SHP77 treated with DMSO at 0.1 percent for 48 hours (cell line): ENCODE data around the gene MAGEA12.
"Not testable (repeated sequence)": the region's sequence is repeated elsewhere in the genome, so short reads cannot be mapped to it uniquely, and the experiment has no call there.

Experiments
- DNase-seq: peaks from one replicate; lab custom pipeline; 2025; lab: John Stamatoyannopoulos, UW

Gene MAGEA12, protein sequence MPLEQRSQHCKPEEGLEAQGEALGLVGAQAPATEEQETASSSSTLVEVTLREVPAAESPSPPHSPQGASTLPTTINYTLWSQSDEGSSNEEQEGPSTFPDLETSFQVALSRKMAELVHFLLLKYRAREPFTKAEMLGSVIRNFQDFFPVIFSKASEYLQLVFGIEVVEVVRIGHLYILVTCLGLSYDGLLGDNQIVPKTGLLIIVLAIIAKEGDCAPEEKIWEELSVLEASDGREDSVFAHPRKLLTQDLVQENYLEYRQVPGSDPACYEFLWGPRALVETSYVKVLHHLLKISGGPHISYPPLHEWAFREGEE

DNA sequence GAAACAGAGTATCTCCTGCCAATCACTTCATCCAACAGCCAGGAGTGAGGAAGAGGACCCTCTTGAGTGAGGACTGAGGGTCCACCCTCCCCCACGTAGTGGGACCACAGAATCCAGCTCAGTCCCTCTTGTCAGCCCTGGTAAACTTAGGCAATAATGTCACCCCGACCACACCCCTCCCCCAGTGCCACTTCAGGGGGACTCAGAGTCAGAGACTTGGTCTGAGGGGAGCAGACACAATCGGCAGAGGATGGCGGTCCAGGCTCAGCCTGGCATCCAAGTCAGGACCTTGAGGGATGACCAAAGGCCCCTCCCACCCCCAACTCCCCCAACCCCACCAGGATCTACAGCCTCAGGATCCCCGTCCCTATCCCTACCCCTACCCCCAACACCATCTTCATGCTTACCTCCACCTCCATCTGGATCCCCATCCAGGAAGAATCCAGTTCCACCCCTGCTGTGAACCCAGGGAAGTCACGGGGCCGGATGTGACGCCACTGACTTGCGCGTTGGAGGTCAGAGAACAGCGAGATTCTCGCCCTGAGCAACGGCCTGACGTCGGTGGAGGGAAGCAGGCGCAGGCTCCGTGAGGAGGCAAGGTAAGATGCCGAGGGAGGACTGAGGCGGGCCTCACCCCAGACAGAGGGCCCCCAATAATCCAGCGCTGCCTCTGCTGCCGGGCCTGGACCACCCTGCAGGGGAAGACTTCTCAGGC lies at the start of gene MAGEA12, which contains the start of gene CSAG1:
Gene MAGEA12, plus strand, starts transcription at position 497 of the 715 bp plus-strand sequence. CDS start 2,405 bp downstream, outside the sequence.
Gene CSAG1, minus strand, starts transcription at position 461 of the 715 bp plus-strand sequence. CDS start 1,261 bp downstream, outside the sequence.
- DNase-seq, result peak; percentile 7

DNA sequence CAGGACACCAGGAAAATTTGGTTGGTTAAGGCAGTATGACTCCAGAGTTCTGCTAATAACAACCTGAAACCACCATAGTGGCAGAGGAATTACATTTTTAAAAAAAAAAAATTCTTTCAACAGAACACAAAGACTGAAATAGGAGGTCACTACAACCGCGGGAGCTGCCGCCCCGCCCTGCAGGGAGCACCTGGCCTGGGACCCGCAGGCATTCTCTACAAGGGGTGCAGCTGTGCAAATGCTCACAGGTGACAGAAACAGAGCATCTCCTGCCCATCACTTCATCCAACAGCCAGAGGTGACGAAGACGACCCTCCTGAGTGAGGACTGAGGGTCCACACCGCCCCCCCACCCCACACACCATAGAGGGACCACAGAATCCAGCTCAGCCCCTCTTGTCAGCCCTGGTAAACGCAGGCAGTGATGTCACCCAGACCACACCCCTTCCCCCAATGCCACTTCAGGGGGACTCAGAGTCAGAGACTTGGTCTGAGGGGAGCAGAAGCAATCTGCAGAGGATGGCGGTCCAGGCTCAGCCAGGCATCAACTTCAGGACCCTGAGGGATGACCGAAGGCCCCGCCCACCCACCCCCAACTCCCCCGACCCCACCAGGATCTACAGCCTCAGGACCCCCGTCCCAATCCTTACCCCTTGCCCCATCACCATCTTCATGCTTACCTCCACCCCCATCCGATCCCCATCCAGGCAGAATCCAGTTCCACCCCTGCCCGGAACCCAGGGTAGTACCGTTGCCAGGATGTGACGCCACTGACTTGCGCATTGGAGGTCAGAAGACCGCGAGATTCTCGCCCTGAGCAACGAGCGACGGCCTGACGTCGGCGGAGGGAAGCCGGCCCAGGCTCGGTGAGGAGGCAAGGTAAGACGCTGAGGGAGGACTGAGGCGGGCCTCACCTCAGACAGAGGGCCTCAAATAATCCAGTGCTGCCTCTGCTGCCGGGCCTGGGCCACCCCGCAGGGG lies 35.3 kb upstream of the MAGEA12 start, which contains the start of gene MAGEA3:
Gene MAGEA3, plus strand, starts transcription at position 843 of the 980 bp plus-strand sequence. CDS start 2,039 bp downstream, outside the sequence.
- DNase-seq, result not testable (repeated sequence)

DNA sequence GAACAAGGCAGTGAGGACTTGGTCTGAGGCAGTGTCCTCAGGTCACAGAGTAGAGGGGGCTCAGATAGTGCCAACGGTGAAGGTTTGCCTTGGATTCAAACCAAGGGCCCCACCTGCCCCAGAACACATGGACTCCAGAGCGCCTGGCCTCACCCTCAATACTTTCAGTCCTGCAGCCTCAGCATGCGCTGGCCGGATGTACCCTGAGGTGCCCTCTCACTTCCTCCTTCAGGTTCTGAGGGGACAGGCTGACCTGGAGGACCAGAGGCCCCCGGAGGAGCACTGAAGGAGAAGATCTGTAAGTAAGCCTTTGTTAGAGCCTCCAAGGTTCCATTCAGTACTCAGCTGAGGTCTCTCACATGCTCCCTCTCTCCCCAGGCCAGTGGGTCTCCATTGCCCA lies 33.2 kb upstream of the MAGEA12 start:
- not testable (repeated sequence) for DNase-seq

DNA sequence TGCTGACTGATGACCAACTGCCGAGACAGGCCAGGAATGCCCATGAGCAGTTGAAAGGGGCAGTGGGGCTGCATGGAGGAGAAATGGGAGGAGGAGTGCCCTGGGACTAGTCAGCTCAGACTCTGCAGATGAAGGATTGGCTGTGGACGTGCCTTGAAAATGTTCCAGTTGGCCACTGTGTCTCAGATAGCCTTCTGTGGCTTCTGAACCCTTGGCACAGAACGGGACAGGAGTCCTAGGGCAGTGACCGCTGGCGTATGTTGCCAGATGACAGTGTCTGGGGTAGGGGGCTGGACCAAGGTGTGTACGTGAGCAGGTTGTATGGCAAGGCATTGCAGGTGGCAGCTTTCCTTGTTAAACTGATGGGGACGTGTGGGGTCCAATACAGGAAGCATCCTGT lies 27.1 kb upstream of the MAGEA12 start:
- not testable (repeated sequence) for DNase-seq

DNA sequence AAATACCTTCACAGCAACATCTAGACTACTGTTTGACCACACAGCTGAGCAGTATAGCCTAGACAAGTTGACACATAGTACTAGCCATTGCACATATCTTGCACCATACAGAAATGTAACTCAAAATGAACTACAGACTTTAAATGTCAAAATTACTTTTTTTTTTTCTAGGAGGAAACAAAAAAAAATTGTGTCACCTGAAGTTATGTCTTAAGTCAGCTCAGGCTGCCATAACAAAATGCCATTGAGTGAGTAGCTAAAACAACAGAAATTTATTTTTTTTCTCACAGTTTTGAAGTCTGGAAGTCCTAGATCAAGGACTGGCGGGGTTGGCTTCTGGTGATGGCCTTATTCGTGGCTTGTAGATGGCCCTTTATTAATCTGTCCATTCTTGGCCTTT lies 24.4 kb upstream of the MAGEA12 start, which contains the start of gene CSAG2:
Gene CSAG2, minus strand, starts transcription at position 101 of the 400 bp plus-strand sequence. CDS start 161 bp downstream, outside the sequence.
- not testable (repeated sequence) for DNase-seq

DNA sequence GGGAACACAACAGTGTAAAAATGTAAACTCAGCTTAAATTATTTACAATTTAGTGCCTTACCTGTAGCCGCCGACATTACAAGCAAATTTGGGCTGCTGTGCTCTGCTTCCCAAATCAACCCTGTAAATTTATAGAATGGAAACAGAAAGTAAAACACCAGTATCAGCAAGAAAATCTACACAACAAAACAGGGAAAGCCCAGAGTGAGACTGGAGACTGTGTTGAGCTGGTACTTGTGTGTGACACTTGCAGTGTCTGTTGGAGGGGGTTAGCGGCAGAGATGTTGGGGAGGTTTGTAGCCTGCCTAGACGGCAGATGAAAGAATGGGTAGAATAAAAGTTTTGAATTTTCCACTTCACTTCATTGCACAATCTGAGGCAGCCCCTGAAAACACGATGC lies 20.4 kb upstream of the MAGEA12 start:
- DNase-seq, result not testable (repeated sequence)

DNA sequence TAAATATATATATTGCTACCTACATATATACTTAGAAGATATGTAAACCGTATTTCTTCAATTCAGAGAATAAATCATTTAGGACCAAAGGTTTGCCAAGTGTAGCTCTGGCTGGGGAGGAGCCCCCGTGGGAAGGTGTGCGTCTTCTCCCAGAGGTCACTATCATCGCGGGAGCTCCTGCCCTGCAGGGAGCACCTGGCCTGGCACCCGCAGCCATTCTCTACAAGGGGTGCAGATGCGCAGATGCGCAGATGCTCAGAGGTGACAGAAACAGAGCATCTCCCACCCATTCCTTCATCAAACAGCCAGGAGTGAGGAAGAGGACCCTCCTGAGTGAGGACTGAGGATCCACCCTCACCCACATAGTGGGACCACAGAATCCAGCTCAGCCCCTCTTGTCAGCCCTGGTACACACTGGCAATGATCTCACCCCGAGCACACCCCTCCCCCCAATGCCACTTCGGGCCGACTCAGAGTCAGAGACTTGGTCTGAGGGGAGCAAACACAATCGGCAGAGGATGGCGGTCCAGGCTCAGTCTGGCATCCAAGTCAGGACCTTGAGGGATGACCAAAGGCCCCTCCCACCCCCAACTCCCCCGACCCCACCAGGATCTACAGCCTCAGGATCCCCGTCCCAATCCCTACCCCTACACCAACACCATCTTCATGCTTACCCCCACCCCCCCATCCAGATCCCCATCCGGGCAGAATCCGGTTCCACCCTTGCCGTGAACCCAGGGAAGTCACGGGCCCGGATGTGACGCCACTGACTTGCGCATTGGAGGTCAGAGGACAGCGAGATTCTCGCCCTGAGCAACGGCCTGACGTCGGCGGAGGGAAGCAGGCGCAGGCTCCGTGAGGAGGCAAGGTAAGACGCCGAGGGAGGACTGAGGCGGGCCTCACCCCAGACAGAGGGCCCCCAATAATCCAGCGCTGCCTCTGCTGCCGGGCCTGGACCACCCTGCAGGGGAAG lies 19.5 kb upstream of the MAGEA12 start, which contains the start of gene MAGEA2B:
Gene MAGEA2B, plus strand, starts transcription at position 814 of the 973 bp plus-strand sequence. CDS start 2,479 bp downstream, outside the sequence.
- DNase-seq, result not testable (repeated sequence)

DNA sequence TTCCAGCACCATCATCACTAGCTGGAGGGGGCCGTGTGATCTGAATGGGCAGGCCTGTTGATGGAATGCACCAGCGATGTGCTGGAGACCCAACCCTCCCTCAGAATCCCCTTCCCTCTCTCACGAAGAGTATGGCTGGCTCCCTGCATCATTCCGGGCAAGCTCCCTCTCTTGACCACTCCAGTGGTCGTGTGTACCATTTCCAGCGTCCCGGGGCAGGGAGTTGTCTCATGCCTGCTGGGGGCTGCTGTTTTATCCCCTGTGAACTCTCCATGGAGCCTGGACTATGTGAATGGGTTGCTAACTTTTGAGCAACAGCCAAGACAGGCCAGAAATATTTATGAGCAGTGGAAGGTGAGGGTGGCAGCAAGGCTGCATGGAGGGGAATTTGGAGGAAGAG lies 8.1 kb upstream of the MAGEA12 start:
- DNase-seq, result no peak

DNA sequence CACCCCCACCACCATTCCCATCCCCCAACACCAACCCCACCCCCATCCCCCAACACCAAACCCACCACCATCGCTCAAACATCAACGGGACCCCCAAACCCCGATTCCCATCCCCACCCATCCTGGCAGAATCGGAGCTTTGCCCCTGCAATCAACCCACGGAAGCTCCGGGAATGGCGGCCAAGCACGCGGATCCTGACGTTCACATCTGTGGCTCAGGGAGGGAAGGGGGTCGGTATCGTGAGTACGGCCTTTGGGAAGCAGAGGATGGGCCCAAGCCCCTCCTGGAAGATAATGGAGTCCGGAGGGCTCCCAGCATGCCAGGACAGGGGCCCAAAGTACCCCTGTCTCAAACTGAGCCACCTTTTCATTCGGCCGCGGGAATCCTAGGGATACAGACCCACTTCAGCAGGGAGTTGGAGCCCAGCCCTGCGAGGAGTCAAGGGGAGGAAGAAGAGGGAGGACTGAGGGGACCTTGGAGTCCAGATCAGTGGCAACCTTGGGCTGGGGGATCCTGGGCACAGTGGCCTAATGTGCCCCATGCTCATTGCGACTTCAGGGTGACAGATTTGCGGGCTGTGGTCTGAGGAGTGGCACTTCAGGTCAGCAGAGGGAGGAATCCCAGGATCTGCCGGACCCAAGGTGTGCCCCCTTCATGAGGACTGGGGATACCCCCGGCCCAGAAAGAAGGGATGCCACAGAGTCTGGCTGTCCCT lies 744 bp downstream of the MAGEA12 start:
- DNase-seq, result not testable (repeated sequence)

DNA sequence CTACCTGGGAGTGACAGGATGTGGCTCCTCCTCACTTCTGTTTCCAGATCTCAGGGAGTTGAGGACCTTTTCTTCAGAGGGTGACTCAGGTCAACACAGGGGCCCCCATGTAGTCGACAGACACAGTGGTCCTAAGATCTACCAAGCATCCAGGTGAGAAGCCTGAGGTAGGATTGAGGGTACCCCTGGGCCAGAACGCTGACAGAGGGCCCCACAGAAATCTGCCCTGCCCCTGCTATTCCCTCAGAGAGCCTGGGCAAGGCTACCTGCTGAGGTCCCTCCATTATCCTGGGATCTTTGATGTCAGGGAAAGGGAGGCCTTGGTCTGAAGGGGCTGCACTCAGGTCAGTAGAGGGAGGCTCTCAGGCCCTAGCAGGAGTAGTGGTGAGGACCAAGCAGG lies 1.5 kb downstream of the MAGEA12 start:
- no peak for DNase-seq

DNA sequence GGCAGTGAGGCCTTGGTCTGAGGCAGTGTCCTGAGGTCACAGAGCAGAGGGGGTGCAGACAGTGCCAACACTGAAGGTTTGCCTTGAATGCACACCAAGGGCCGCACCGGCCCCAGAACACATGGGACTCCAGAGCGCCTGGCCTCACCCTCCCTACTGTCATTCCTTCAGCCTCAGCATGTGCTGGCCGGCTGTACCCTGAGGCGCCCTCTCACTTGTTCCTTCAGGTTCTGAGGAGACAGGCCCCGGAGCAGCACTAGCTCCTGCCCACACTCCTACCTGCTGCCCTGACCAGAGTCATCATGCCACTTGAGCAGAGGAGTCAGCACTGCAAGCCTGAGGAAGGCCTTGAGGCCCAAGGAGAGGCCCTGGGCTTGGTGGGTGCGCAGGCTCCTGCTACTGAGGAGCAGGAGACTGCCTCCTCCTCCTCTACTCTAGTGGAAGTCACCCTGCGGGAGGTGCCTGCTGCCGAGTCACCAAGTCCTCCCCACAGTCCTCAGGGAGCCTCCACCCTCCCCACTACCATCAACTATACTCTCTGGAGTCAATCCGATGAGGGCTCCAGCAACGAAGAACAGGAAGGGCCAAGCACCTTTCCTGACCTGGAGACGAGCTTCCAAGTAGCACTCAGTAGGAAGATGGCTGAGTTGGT lies 2.4 kb downstream of the MAGEA12 start:
- no peak for DNase-seq

DNA sequence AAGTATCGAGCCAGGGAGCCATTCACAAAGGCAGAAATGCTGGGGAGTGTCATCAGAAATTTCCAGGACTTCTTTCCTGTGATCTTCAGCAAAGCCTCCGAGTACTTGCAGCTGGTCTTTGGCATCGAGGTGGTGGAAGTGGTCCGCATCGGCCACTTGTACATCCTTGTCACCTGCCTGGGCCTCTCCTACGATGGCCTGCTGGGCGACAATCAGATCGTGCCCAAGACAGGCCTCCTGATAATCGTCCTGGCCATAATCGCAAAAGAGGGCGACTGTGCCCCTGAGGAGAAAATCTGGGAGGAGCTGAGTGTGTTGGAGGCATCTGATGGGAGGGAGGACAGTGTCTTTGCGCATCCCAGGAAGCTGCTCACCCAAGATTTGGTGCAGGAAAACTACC lies 3.0 kb downstream of the MAGEA12 start:
- DNase-seq, result not testable (repeated sequence)

DNA sequence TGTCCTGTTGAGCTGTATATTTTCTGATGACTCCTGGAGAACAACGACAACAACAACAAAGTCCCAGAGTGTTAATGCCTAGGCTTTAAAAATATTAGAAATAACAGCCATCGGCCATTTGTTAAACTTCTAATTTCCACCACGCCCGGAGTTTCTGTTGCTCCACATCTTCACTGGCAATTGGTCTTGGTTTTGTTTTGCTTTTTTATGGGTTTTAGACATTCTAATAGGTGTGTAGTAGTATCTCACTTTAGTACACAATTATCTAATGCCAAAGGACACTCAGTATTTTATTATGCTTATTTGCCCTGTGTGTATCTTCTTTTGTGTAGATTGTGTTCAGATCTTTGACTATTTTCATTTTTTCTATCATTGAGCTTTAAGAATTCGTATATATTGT lies 5.0 kb downstream of the MAGEA12 start:
- no peak for DNase-seq

DNA sequence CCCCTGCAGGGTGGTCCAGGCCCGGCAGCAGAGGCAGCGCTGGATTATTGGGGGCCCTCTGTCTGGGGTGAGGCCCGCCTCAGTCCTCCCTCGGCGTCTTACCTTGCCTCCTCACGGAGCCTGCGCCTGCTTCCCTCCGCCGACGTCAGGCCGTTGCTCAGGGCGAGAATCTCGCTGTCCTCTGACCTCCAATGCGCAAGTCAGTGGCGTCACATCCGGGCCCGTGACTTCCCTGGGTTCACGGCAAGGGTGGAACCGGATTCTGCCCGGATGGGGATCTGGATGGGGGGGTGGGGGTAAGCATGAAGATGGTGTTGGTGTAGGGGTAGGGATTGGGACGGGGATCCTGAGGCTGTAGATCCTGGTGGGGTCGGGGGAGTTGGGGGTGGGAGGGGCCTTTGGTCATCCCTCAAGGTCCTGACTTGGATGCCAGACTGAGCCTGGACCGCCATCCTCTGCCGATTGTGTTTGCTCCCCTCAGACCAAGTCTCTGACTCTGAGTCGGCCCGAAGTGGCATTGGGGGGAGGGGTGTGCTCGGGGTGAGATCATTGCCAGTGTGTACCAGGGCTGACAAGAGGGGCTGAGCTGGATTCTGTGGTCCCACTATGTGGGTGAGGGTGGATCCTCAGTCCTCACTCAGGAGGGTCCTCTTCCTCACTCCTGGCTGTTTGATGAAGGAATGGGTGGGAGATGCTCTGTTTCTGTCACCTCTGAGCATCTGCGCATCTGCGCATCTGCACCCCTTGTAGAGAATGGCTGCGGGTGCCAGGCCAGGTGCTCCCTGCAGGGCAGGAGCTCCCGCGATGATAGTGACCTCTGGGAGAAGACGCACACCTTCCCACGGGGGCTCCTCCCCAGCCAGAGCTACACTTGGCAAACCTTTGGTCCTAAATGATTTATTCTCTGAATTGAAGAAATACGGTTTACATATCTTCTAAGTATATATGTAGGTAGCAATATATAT lies 20.4 kb downstream of the MAGEA12 start, which contains the start of gene MAGEA2:
Gene MAGEA2, minus strand, starts transcription at position 157 of the 965 bp plus-strand sequence. CDS start 2,479 bp downstream, outside the sequence.
- not testable (repeated sequence) for DNase-seq

DNA sequence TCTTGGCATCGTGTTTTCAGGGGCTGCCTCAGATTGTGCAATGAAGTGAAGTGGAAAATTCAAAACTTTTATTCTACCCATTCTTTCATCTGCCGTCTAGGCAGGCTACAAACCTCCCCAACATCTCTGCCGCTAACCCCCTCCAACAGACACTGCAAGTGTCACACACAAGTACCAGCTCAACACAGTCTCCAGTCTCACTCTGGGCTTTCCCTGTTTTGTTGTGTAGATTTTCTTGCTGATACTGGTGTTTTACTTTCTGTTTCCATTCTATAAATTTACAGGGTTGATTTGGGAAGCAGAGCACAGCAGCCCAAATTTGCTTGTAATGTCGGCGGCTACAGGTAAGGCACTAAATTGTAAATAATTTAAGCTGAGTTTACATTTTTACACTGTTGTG lies 21.3 kb downstream of the MAGEA12 start:
- DNase-seq, result not testable (repeated sequence)

DNA sequence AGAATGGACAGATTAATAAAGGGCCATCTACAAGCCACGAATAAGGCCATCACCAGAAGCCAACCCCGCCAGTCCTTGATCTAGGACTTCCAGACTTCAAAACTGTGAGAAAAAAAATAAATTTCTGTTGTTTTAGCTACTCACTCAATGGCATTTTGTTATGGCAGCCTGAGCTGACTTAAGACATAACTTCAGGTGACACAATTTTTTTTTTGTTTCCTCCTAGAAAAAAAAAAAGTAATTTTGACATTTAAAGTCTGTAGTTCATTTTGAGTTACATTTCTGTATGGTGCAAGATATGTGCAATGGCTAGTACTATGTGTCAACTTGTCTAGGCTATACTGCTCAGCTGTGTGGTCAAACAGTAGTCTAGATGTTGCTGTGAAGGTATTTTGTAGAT lies 25.4 kb downstream of the MAGEA12 start, which contains the start of gene CSAG3:
Gene CSAG3, plus strand, starts transcription at position 301 of the 400 bp plus-strand sequence.
- not testable (repeated sequence) for DNase-seq

DNA sequence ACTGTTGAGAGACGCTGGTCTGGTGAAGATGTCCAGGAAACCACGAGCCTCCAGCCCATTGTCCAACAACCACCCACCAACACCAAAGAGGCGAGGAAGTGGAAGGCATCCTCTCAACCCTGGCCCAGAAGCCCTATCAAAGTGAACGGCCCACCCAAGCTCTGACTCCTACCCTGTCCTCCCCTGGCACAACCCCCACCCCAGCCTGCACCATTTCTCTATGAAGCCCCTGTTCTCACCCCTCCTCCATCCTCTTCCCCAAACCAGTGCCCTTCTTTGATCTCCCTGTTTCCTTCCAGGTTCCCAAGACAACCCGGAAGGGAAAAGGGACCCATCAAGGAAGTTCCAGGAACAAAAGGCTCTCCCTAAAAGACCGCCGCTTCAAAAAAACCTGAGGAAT lies 26.0 kb downstream of the MAGEA12 start:
- DNase-seq, result not testable (repeated sequence)
